Mammary epithelial cell (primary cell): ENCODE results near the gene L1CAM.

ENCODE experiments used
- CTCF ChIP-seq, 2 donors: IDR thresholded peaks in 1 of 2; conservative IDR thresholded peaks in 1 of 2; 2 replicates each; pipeline ENCODE4 v1.5.1; 2011 to 2012; ENCODE audit warnings: inconsistent platforms in 2 of 2, low read length in 2 of 2, mild to moderate bottlenecking in 2 of 2, control low read depth in 1 of 2, low read depth in 1 of 2; ENCODE audit not compliant: insufficient read depth in 1 of 2; ENCODE audit errors: extremely low read depth in 1 of 2
- EZH2 ChIP-seq: IDR thresholded peaks from 2 replicates; pipeline ENCODE4 v1.6.1; 2012; ENCODE audit warnings: low read length, inconsistent platforms, borderline replicate concordance

- TF ChIP-seq CTCF (conservative IDR thresholded peaks at IDR 0.05 in 1 of 2, IDR thresholded peaks at IDR 0.05 in 1 of 2; ENCODE audit: extremely low read depth in 1 of 2, insufficient read depth in 1 of 2, low read depth in 1 of 2, low read length in 2 of 2): no peak
- no peak for TF ChIP-seq EZH2
These were observed 73.8 kb downstream of the L1CAM start for GRCh38 chrX:153812220-153812619.
